GM23248 (cell line): ENCODE measurements around the gene CERKL. TPM values are rescaled to one million over a fixed set of nuclear protein-coding genes. Genes with fewer than 3 reads are reported as not detected.

Experiments used
- DNase-seq: peaks from one replicate; pipeline ENCODE4 v3.0.0-alpha.2; 2015
- H2AFZ ChIP-seq: fragments of 200-600 bp; sonication (generic); 2 replicates; pipeline ENCODE4 v1.6.1; 2016; ENCODE audit warnings: antibody characterized with exemption
- H3F3A ChIP-seq: fragments of 200-600 bp; sonication (generic); 2 replicates; pipeline ENCODE4 v1.6.1; 2016; ENCODE audit warnings: mild to moderate bottlenecking, antibody characterized with exemption, mixed run types; ENCODE audit not compliant: insufficient read depth
- H3K27ac ChIP-seq: fragments of 200-600 bp; sonication (generic); 2 replicates; pipeline ENCODE4 v1.5.1; 2016; ENCODE audit warnings: mild to moderate bottlenecking
- H3K27me3 ChIP-seq: fragments of 200-600 bp; sonication (generic); replicated peaks from 2 replicates; pipeline ENCODE4 v1.6.1; 2016; ENCODE audit warnings: mild to moderate bottlenecking; ENCODE audit not compliant: insufficient read depth
- H3K36me3 ChIP-seq: fragments of 200-600 bp; sonication (generic); 2 replicates; pipeline ENCODE4 v1.6.1; 2016; ENCODE audit warnings: low read depth, mild to moderate bottlenecking
- H3K4me1 ChIP-seq: fragments of 200-600 bp; sonication (generic); 2 replicates; pipeline ENCODE4 v1.6.1; 2016; ENCODE audit warnings: mild to moderate bottlenecking; ENCODE audit not compliant: insufficient read depth
- H3K4me2 ChIP-seq: fragments of 200-600 bp; sonication (generic); one replicate; pipeline ENCODE4 v1.6.1; 2016; ENCODE audit warnings: mild to moderate bottlenecking; ENCODE audit not compliant: unreplicated experiment
- H3K4me3 ChIP-seq: fragments of 200-600 bp; sonication (generic); 2 replicates; pipeline ENCODE4 v1.5.1; 2016; ENCODE audit warnings: mild to moderate bottlenecking
- H3K79me2 ChIP-seq: fragments of 200-600 bp; sonication (generic); 2 replicates; pipeline ENCODE4 v1.6.1; 2016; ENCODE audit warnings: mild to moderate bottlenecking; ENCODE audit not compliant: insufficient read depth
- H3K9ac ChIP-seq: fragments of 200-600 bp; sonication (generic); 2 replicates; pipeline ENCODE4 v1.6.1; 2016; ENCODE audit warnings: mild to moderate bottlenecking
- H3K9me2 ChIP-seq: fragments of 200-600 bp; sonication (generic); 2 replicates; pipeline ENCODE4 v1.6.1; 2016; ENCODE audit warnings: mixed run types, mild to moderate bottlenecking, moderate library complexity; ENCODE audit not compliant: insufficient read depth
- H3K9me3 ChIP-seq: fragments of 200-600 bp; sonication (generic); one replicate; pipeline ENCODE4 v1.6.1; 2017; ENCODE audit warnings: low read depth
- H4K20me1 ChIP-seq: fragments of 200-600 bp; sonication (generic); 2 replicates; pipeline ENCODE4 v1.6.0; 2016; ENCODE audit not compliant: insufficient read depth
- EZH2 ChIP-seq: fragments of 200-600 bp; sonication (generic); IDR thresholded peaks from 2 replicates; pipeline ENCODE4 v1.6.1; 2018; ENCODE audit warnings: antibody characterized with exemption, mild to moderate bottlenecking; ENCODE audit not compliant: insufficient read depth, poor library complexity, severe bottlenecking
- EZH2phosphoT487 ChIP-seq: fragments of 200-600 bp; sonication (generic); IDR thresholded peaks from 2 replicates; pipeline ENCODE4 v1.6.1; 2018; ENCODE audit warnings: antibody characterized with exemption, moderate library complexity, mild to moderate bottlenecking, low read depth; ENCODE audit not compliant: insufficient read depth
- WGBS, 2 experiments: methylation state at CpG; one replicate each; pipeline ENCODE4 v1.1.6; 2015 to 2017; ENCODE audit warnings: low lambda C conversion rate in 2 of 2, low coverage in 1 of 2; ENCODE audit errors: missing lambda C conversion rate in 2 of 2; 5-methylcytosine and 5-hydroxymethylcytosine counted together
- in situ Hi-C: fragments of 300-500 bp; cut with MboI; formaldehyde crosslinking; loops from 2 replicates; pipeline ENCODE4 v1.15.0; 2020
- polyA plus RNA-seq: library from polyadenylated mRNA; unstranded; fragments of >200 nt; fragmentation: Nextera tagmentation; extraction: Ambion mirVana; gene quantifications from 2 replicates; pipeline ENCODE4 v1.2.1, GENCODE V29; 2016
- total RNA-seq: library from RNA; depleted of rRNA; stranded (reverse); fragments of >200 nt; shearing (Covaris generic); gene quantifications from 2 replicates; pipeline ENCODE4 v1.2.3, GENCODE V29; 2014

CERKL gene
- total and polyA plus RNA-seq, 2 experiments from 2014 or later, result 5.2 TPM; not detected in 1

GRCh38 chr2:181672255-181673008 lies 15.5 kb upstream of the CERKL start:
- peaks cover 57% of the 10 kb centered on the region for H3K27me3 ChIP-seq
- H3K4me3 ChIP-seq, result no peak overlapping the region
- no peaks in the 10 kb centered on the region for H3K9me3 ChIP-seq
- H3K4me2 ChIP-seq, result no peak overlapping the region
- no peak overlapping the region for H3K27ac ChIP-seq
- H4K20me1 ChIP-seq, result no peaks in the 10 kb centered on the region
- H3K9ac ChIP-seq, result no peak overlapping the region
- H2AFZ ChIP-seq, result no peak overlapping the region
- DNase-seq, result no peak
- H3K79me2 ChIP-seq, result no peaks in the 10 kb centered on the region
- no peaks in the 10 kb centered on the region for H3K9me2 ChIP-seq
- TF ChIP-seq EZH2phosphoT487 (no peak), EZH2 (no peak)
- H3K36me3 ChIP-seq, result no peaks in the 10 kb centered on the region
- H3K4me1 ChIP-seq, result no peaks in the 10 kb centered on the region
- in situ Hi-C loops, result no loop called here
- H3F3A ChIP-seq, result no peaks in the 10 kb centered on the region

- H3K9ac ChIP-seq, result no peak overlapping the region
- TF ChIP-seq EZH2 (no peak), EZH2phosphoT487 (no peak)
- no peaks in the 10 kb centered on the region for H3K9me3 ChIP-seq
- H3F3A ChIP-seq, result no peaks in the 10 kb centered on the region
- no peak overlapping the region for H2AFZ ChIP-seq
- H3K4me2 ChIP-seq, result no peak overlapping the region
- H3K4me1 ChIP-seq, result no peaks in the 10 kb centered on the region
- no peaks in the 10 kb centered on the region for H3K79me2 ChIP-seq
- in situ Hi-C loops, result no loop called here
- H3K4me3 ChIP-seq, result no peak overlapping the region
- H3K27ac ChIP-seq, result no peak overlapping the region
- no peaks in the 10 kb centered on the region for H4K20me1 ChIP-seq
- WGBS, 2 experiments, result 32 to 57% methylated on average over 1 of the region's 1 CpG
- H3K36me3 ChIP-seq, result no peaks in the 10 kb centered on the region
- peaks cover 52% of the 10 kb centered on the region for H3K27me3 ChIP-seq
- DNase-seq, result no peak
- H3K9me2 ChIP-seq, result no peaks in the 10 kb centered on the region
Measured at GRCh38 chr2:181670632-181671031, 13.7 kb upstream of the CERKL start.

- no peak for DNase-seq
- Histone ChIP-seq H3K27me3 (peaks cover 34% of the 10 kb centered on the region), H2AFZ (no peak overlapping the region), H3K9ac (no peak overlapping the region), H3K4me2 (no peak overlapping the region), H3K36me3 (no peaks in the 10 kb centered on the region), H3K27ac (no peak overlapping the region), H3K4me1 (no peaks in the 10 kb centered on the region), H3K9me3 (no peaks in the 10 kb centered on the region), H4K20me1 (no peaks in the 10 kb centered on the region), H3K9me2 (no peaks in the 10 kb centered on the region), H3K4me3 (no peak overlapping the region), H3F3A (no peaks in the 10 kb centered on the region), H3K79me2 (no peaks in the 10 kb centered on the region)
- 10 to 26% methylated on average over 1 of the region's 1 CpG for WGBS, 2 experiments
- in situ Hi-C loops, result no loop called here
- TF ChIP-seq EZH2phosphoT487, result no peak
Measured at GRCh38 chr2:181667234-181667633, 10.3 kb upstream of the CERKL start.

- no peaks in the 10 kb centered on the region for H3K36me3 ChIP-seq
- no peak overlapping the region for H2AFZ ChIP-seq
- no peak overlapping the region for H3K4me3 ChIP-seq
- H3K79me2 ChIP-seq, result no peaks in the 10 kb centered on the region
- no peaks in the 10 kb centered on the region for H3K4me1 ChIP-seq
- H3K9me3 ChIP-seq, result no peaks in the 10 kb centered on the region
- DNase-seq, result no peak
- no peaks in the 10 kb centered on the region for H3K9me2 ChIP-seq
- H3F3A ChIP-seq, result no peaks in the 10 kb centered on the region
- peaks cover 29% of the 10 kb centered on the region; the same call in 1 of the 2 replicates for H3K27me3 ChIP-seq
- H3K4me2 ChIP-seq, result no peak overlapping the region
- H4K20me1 ChIP-seq, result no peaks in the 10 kb centered on the region
- no peak overlapping the region for H3K9ac ChIP-seq
- no peak for TF ChIP-seq EZH2
- no peak for TF ChIP-seq EZH2phosphoT487
- H3K27ac ChIP-seq, result no peak overlapping the region
- WGBS, 2 experiments, result 75 to 81% methylated on average over 2 of the region's 2 CpGs
- in situ Hi-C loops, result no loop called here
Measured at GRCh38 chr2:181662287-181662686, 5.4 kb upstream of the CERKL start.
